ENCODE data around the gene SRL.
A peak's percentile ranks its signal among the peaks of the same experiment; 100 is the strongest.
"Not testable (repeated sequence)": the region's sequence is repeated elsewhere in the genome, so short reads cannot be mapped to it uniquely, and the experiment has no call there.

The SRL gene

DNA sequence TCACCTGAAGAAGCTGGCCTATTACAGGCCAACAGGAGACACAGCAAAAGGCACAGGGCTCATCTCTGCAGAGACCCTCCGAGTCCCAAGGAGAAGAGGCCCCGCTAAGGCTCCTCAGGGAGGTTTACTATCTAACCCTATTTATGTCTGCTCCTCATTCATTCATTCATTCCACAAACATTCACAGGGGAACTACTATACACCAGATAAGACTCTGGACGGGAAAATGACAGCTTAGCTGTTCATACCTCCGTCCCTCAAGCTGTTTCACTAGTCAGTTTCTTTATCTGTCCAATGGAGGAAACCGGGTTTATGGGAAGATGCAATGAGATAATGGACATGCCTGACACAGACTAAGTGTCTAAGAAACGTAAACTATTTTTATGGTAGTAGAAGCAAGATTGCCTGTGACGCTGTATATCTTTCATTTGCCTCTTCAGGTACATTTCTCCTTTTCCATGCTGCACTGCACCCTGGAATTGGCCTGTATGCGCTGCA, 62.1 kb downstream of the SRL start:
- H3K27ac ChIP-seq, result peak overlapping the region in 1 of 21 experiments; percentile 40
- no peak overlapping the region for H3K4me3 ChIP-seq

DNA sequence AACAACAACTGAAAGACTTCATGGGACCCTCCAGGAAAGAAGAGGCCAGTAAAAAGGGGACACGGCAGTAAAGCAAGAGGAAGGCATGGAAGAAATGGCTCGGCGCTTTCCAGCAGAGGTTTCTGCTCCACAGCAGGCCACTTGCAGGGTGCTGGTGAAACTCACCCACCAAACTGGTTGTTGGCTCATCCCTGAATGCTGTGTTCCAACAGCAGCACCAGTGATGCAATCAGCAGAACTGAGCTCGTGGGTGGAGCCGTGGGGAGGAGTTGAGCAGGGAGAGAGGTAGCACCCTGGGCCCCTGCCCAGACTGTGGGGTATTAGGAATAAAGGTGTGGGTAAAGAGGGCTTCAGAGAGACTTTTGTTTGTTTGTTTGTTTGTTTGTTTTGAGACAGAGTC, 62.9 kb downstream of the SRL start:
- Histone ChIP-seq H3K4me3 (no peak overlapping the region), H3K27ac (peak overlapping the region in 7 of 21 experiments; percentile 16 to 62 (median 33))

DNA sequence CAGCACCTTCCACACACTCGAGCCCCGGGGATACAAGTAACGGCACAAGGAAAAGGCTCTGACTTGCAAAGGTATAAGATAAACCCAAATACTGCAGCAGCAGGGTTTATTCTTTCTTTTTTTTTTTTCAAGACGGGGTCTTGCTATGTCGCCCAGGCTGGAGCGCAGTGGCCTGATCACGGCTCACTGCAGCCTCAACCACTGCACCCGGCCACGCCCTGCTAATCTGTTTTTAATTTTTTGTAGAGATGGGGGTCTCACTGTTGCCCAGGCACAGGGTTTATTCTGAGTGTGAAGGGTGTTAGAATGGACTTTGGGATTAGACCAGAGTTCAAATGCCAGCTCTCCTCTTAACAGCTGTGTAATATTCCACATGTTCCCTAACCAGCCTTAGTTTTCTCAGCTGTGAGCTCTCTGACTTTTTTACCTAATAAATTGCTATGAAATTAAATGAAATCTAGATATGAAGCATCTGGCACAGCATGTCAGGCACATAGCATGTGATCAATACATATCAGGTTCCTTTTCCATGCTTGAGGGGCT, 63.3 kb downstream of the SRL start:
- H3K4me3 ChIP-seq, result no peak overlapping the region
- H3K27ac ChIP-seq, result peak overlapping the region in 7 of 21 experiments; percentile 16 to 62 (median 33)

DNA sequence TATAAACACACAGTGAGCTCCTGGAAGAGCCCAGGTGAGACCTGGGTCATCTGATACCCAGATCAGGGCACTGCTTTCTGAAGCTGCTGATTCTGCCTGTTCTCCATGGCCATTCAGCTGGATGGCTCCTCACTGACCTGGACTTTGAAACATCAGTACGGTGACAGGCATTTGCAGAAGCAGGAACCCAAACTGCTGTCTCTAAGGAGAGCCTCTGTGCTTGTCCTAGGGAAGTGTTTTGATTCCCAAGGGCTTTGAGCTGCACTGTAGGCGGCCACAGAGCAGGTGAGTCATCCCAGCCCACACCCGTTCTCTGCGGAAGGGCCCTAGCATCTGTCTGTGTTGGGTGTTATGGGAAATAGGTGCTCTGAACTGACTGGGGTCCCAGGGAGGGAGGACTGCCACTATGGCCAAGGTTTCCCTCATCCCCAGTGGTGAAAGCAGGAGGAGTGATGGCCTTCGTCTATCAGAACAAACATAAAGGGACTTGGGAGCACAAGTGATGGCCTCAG, 64.9 kb downstream of the SRL start:
- peak overlapping the region in 4 of 21 experiments; percentile 16 to 50 (median 33) for H3K27ac ChIP-seq

DNA sequence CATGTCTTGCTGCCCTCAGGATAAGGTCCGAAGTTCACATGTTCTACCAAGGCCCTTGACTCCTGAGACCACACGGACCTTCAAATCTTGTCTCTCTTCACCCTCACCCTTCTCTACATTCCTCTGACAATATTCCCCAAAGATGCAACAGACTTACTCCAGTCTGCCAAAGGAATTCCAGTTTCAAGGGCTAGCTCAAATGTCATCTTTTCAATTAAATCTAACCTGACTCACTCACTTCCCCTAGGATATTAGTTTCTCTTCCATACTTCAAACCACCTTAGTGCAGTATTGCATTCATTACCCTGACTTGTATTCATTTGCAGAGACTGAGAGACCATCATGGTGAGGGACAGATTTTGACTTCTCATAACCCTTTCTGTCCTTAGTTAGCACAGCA, 66.0 kb downstream of the SRL start:
- H3K27ac ChIP-seq, result no peak overlapping the region
- no peak overlapping the region for H3K4me3 ChIP-seq

More for the DNA sequence above, 64.9 kb downstream of the SRL start:
- no peak overlapping the region for H3K4me3 ChIP-seq

DNA sequence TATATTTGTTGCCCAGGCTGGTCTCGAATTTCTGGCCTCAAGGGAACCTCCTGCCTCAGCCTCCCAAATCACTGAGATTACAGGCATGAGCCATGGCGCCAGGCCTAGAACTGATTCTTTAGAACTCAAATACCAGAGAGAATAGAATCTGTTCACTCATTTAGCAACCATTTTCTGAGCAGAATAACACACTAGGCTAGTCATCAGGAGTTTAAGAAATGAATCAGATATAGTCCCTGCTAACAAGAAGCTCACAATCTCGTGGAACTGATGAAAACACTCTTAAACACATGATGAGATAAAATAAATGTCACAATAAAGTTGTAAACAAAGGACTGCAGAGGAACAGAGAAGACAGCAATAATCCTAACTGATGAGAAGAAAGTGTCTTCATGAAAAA, 69.8 kb downstream of the SRL start:
- no peak overlapping the region for H3K4me3 ChIP-seq
- no peak overlapping the region for H3K27ac ChIP-seq

DNA sequence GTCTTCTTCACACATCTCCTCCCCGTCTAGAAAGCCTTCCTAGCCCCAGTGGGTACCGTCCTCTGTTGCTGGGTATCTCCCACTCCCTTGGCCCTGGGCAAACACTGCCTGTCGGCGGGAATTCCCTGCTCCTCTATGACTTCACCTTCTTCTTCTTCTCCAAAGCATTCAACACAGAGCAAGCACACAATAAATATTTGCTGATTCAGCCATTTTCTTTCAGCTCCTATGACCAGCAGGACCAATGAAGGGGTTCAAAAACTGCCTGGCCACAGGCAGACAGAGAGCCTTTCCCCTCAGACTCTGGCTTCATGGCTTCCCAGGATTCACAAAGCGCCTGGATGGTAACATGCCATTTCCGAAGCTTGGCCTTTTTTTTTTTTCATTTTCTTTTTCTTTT, 72.5 kb downstream of the SRL start:
- peak overlapping the region in 1 of 21 experiments; percentile 3 for H3K27ac ChIP-seq
- H3K4me3 ChIP-seq, result no peak overlapping the region

DNA sequence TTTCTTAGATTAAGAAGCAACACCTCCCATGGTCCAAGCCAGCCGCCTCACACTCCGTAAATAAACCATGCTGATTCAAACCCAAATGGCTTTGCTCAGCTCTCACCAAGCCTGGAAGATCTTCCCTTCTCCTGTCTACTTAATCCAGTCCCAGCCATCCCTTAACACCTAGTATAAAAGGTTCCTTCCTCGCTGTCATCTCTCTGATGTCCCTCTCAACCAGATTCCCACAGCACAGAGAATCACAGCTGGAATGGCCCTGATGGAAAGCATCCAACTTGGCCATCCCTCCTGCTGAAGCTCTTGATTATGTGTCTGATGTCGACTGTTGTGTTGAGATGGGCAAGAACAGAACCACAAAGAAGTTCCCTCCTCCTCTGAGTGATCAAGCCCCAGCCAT, 75.1 kb downstream of the SRL start:
- Histone ChIP-seq H3K4me3 (no peak overlapping the region), H3K27ac (no peak overlapping the region)

DNA sequence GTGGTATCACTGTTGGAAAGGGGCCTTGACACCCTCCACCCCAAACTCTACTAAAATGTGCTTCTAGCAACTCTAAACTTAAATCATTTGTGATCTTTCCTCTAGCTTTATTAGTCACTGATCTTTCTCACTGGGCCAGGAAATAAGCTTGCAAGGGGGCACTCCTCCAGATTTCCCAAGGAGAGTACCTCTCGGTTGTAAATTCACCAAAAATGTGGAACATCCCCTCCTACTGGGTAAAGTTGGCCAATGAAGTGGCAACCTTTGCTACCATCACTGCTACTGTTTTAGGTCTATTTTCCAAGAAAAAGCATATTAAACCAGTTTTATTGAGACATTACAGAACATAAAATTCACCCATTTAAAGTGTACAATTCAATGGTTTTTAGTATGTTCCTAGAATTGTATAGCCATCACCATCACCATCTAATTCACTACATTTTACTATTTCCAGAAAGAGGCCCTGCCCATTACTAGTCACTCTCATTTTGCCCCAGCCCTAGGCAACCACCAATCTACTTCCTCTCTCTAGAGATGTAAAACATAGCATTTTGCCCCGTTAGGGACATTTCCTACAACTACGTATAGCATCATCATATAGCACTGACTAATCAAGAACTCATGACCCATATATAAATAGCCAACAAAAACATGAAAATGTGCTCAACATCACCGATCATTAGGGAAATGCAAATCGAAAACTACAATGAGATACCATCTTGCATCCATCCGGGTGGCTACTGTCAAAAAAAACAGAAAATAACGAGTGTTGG, 81.0 kb downstream of the SRL start:
- Histone ChIP-seq H3K27ac (no peak overlapping the region), H3K4me3 (no peak overlapping the region)

DNA sequence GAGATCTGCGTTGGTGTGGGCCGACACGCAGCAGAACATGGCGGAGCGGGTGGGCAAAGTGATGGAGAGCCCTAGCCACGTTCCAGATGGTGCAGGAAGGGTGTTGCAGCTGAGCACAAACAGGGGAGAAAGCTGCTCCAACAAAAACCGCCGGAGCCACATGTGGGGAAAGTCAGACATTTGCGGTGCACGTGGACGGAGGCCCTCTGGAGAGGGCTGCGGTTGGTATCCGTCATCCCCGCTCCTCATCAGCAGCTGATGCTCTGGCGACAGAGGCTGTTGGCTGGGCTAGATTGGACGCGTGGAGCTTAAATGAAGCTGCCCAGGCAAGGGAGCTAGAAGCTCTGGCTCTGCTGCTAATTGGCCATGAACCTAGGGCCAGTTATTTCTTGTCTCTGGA, 82.2 kb downstream of the SRL start:
- H3K27ac ChIP-seq, result no peak overlapping the region
- H3K4me3 ChIP-seq, result no peak overlapping the region

DNA sequence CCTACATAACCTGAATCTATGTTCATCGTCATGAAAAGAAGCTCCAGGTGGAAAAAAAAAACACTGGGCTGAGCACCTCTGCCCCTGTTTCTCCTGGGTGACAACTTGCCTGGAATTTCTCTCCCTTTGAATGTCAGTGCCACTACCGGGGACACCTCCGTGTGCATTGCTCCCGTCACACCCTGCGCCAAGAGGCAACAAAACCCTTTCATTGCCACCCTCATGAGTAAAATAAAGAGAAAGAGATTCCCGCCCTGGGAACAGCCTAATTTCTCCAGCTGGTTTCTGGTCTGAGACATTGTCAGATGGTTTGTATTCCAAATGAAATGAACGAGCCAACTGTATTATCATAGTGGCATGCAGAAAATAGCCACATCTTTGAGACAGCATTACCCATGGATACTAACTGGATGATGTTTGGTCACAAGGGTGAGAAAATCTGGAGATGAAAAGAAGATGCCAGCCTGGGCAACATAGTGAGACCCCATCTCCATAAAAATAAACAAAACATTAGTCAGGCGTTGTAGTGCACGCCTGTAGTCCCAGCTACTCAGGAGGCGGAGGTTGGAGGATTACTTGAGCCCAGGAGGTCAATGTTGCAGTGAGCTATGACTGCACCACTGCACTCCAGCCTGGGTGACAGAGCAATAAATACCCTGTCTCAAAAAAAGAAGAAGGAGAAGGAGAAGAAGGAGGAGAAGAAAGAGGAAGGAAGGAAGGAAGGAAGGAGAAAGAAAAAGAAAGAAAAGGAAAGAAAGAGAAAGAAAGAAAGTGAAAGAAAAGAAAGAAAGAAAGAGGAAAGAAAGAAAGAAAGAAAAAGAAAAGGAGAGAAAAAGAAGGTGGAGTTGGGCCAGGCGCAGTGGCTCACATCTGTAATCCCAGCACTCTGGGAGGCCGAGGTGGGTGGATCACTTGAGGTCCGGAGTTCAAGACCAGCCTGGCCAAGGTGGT, 83.5 kb downstream of the SRL start:
- H3K27ac ChIP-seq, result no peak overlapping the region
- H3K4me3 ChIP-seq, result no peak overlapping the region

DNA sequence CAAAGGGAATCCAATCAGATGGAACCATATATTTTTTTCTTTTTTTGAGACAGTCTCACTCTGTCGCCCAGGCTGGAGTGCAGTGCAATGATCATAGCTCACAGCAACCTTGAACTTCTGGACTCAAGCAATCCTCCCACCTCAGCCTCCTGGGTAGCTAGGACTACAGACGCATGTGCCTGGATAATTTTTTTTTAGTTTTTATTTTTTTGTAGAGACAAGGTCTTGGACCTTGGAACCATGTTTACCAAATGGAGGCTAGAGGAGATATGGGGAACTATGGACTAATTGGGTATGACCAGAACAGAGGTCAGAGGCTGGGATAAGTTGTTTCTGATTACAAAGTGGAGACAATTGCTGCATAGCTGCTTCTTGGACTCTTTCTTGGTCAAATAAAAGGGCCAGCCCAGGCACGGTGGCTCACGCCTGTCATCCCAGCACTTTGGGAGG, 84.5 kb downstream of the SRL start:
- H3K27ac ChIP-seq, result no peak overlapping the region
- H3K4me3 ChIP-seq, result no peak overlapping the region

DNA sequence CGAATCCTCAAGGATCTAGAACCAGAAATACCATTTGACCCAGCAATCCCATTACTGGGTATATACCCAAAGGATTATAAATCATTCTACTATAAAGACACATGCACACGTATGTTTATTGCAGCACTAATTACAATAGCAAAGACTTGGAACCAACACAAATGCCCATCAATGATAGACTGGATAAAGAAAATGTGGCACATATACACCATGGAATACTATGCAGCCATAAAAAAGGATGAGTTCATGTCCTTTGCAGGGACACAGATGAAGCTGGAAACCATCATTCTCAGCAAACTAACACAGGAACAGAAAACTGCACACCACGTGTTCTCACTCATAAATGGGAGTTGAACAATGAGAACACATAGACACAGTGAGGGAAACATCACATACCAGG, 85.4 kb downstream of the SRL start:
- H3K27ac ChIP-seq, H3K4me3 ChIP-seq: not testable (repeated sequence)

DNA sequence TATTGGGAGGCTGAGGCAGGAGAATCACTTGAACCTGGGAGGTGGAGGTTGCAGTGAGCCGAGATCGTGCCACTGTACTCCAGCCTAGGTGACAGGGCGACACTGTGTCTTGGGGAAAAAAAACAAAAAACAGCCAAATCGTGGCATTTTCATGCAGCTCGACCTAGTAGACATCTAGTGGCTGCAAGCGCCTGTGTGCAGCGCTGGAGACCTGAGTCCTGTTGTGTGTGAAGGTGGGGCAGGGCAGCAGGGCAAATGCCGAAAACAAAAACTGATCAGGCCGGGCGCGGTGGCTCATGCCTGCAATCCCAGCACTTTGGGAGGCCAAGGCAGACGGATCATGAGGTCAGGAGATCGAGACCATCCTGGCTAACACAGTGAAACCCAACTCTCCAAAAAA, 88.5 kb downstream of the SRL start:
- H3K4me3 ChIP-seq, H3K27ac ChIP-seq: not testable (repeated sequence)

DNA sequence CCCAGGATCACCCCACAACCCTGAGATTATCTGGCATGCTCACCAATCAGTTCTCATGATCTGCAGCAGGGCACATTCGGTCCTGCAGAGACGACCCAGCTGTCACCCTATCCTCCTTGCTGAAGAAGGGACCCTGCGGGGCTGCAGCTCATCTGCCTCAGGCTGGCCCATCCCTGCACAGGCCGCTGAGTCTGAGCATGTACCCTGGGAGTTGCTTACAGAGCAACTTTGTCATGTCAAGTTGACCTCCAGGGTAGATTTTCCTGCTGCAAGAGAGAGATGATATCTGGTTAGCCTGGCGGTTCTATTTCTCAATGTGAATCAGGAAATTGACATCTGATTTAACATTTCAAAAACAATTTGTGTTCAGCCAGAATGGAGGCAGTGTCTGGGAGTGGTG, 89.6 kb downstream of the SRL start:
- no peak overlapping the region for H3K27ac ChIP-seq
- no peak overlapping the region for H3K4me3 ChIP-seq

DNA sequence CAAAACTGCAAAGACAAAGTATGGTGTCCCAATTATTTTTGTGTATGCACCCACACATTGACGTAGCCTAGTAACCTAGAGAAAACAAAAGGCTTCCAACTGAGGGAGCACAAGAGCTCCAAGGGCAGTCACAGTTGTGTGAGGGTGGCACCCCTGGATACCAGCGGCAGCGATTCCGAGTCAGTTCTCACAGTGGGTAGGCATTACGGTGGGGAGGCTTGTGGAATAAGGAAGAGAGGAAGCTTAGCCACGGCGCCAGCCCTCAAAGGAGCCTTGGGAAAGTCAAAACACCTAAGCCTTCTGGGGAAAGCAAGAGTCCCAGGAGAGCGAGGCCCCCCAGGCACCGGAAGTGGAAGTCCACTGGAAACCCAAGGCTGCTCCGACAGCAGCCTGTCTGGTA, 94.6 kb downstream of the SRL start:
- no peak overlapping the region for H3K4me3 ChIP-seq
- no peak overlapping the region for H3K27ac ChIP-seq

DNA sequence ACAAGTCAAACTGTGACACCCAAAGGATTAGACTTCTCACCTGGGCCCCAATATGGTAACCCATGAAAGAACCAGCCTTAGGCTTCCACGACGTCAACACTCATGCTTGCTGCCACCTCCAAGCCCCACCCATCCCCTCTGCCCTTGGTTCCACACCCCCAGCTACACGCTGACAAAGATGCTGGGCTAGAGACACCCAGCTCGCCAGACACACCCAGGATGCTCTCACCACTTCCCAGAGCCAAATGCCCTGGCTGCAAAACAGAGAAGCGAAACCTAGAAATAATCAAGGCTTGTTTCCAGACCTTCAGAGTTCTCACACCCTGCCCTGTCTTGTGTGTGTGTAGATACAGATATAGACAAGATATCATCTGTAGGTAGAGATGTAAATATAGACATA, 99.6 kb downstream of the SRL start:
- Histone ChIP-seq H3K27ac (peak overlapping the region in 1 of 21 experiments; percentile 24), H3K4me3 (no peak overlapping the region)

DNA sequence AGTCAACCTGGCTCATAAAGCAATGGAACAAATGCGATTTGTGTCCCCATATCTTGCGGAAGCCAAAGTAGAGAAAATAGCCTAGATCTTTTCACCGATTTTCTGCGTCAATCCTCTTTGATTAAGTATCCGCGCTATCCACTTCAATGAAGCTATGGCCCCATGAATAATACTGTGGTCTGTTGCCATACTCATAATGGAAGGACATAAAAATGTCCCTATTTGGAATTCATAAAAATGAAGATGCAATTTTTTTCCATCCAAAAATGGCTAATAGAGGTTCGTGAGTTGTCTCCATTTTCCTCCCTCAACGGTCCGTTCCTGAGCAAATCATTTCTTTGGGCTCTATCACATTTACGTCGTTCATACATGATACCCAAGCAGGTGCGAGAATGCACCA, 100.3 kb downstream of the SRL start:
- Histone ChIP-seq H3K27ac (peak overlapping the region in 1 of 21 experiments; percentile 24), H3K4me3 (no peak overlapping the region)

DNA sequence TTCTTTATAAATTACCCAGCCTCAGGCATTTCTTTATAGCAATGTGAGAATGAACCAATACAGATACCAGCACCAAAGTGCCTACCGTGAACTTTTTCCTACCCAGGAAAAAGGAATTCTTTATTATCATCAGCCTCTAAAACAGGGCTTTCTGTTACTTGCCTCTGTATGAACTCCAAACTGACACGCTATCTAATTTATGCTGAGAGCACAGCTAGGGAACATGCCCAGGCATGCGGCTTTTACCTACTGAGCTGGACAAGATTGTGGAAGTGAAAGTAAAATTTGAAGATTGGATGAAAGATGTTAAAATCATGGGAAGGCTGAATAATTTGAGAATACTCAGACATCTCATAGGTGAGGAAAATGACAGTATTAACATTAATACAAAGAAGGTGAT, 101.2 kb downstream of the SRL start:
- Histone ChIP-seq H3K27ac (peak overlapping the region in 4 of 21 experiments; percentile 26 to 73 (median 44)), H3K4me3 (no peak overlapping the region)

DNA sequence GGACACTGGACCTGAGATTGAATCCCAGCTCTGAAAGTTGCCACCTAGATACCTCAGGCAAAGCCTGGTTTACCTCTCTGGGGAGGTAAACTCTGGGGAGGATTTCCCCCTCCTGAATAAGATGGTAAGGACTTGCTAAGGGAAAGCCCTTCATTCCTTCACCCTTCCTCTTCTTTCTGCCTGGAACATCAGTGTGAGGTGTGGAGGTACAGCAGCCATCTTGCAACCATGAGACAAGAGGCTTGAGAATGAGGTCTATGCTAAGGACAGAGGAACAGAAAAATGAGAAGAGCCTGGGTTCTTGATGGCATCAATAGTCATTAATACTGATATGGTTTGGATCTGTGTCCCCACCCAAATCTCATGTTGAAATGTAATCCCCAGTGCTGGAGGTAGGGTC, 101.9 kb downstream of the SRL start:
- H3K4me3 ChIP-seq, result no peak overlapping the region

More for the DNA sequence above, 101.9 kb downstream of the SRL start:
- H3K27ac ChIP-seq, result peak overlapping the region in 1 of 21 experiments; percentile 56
